DND-41 (cell line): ENCODE measurements around the gene BAK1.
A peak's percentile ranks its signal among the peaks of the same experiment; 100 is the strongest.
"Not testable (repeated sequence)": the region's sequence is repeated elsewhere in the genome, so short reads cannot be mapped to it uniquely, and the experiment has no call there.

Source experiments
- ATAC-seq: fragments of 200-7000 bp; cut with Tn5 transposase; 3 replicates; pipeline ENCODE4 v1.9.1; 2021; ENCODE audit warnings: low read depth; ENCODE audit not compliant: insufficient read depth
- DNase-seq: peaks from one replicate; pipeline ENCODE4 v3.0.0-alpha.2; 2020
- H2AFZ ChIP-seq: 2 replicates; pipeline ENCODE4 v1.6.0; 2012; ENCODE audit warnings: low read depth, low read length
- H3K27ac ChIP-seq: 2 replicates; pipeline ENCODE4 v1.5.1; 2012; ENCODE audit warnings: low read length, inconsistent platforms
- H3K27me3 ChIP-seq: fragments of 200-600 bp; sonication (generic); 2 replicates; pipeline ENCODE4 v1.6.0; 2012; ENCODE audit warnings: low read length, mild to moderate bottlenecking, inconsistent platforms; ENCODE audit not compliant: insufficient read depth, poor library complexity
- H3K36me3 ChIP-seq: 2 replicates; pipeline ENCODE4 v1.5.1; 2012; ENCODE audit warnings: low read length, inconsistent platforms; ENCODE audit not compliant: insufficient read depth
- H3K4me1 ChIP-seq: 2 replicates; pipeline ENCODE4 v1.5.1; 2012; ENCODE audit warnings: mild to moderate bottlenecking, low read length; ENCODE audit not compliant: insufficient read depth
- H3K4me2 ChIP-seq: 2 replicates; pipeline ENCODE4 v1.6.0; 2012; ENCODE audit warnings: mild to moderate bottlenecking, moderate library complexity, low read length, inconsistent platforms; ENCODE audit not compliant: insufficient read depth
- H3K4me3 ChIP-seq, 2 experiments: fragments of 200-600 bp in 1 of 2; shearing (Covaris generic) in 1 of 2; 2 replicates each; pipeline ENCODE4 v1.5.1; 2012 to 2016; ENCODE audit warnings: inconsistent platforms in 2 of 2, low read length in 2 of 2, mild to moderate bottlenecking in 2 of 2, low read depth in 1 of 2, moderate library complexity in 1 of 2
- H3K79me2 ChIP-seq: 2 replicates; pipeline ENCODE4 v1.6.0; 2012; ENCODE audit warnings: low read length, inconsistent platforms; ENCODE audit not compliant: insufficient read depth
- H3K9ac ChIP-seq: 2 replicates; pipeline ENCODE4 v1.6.0; 2012; ENCODE audit warnings: low read depth, mild to moderate bottlenecking, inconsistent platforms, low read length, moderate library complexity
- H3K9me3 ChIP-seq: 2 replicates; pipeline ENCODE4 v1.5.1; 2012; ENCODE audit warnings: low read length, moderate library complexity, mild to moderate bottlenecking, inconsistent platforms; ENCODE audit not compliant: insufficient read depth, severe bottlenecking
- H4K20me1 ChIP-seq: 2 replicates; pipeline ENCODE4 v1.6.0; 2012; ENCODE audit warnings: low read length; ENCODE audit not compliant: insufficient read depth
- CTCF ChIP-seq: IDR thresholded peaks from 2 replicates; pipeline ENCODE4 v1.5.1; 2012; ENCODE audit warnings: borderline replicate concordance, low read length, moderate library complexity, mild to moderate bottlenecking; ENCODE audit not compliant: poor library complexity, severe bottlenecking; ENCODE audit errors: extremely low read depth
- EZH2 ChIP-seq: IDR thresholded peaks from 3 replicates; pipeline ENCODE4 v1.6.1; 2012; ENCODE audit warnings: borderline replicate concordance, low read depth, mild to moderate bottlenecking, moderate library complexity, low read length, inconsistent platforms; ENCODE audit not compliant: severe bottlenecking

The BAK1 gene

GRCh38 chr6:33534702-33535101 is 45.4 kb downstream of the BAK1 start:
- H3K9me3 ChIP-seq, result no peaks in the 10 kb centered on the region
- no peak overlapping the region for H3K4me2 ChIP-seq
- H3K4me1 ChIP-seq, result peaks cover 23% of the 10 kb centered on the region
- no peak overlapping the region for H2AFZ ChIP-seq
- DNase-seq, result no peak
- no peaks in the 10 kb centered on the region for H4K20me1 ChIP-seq
- H3K27ac ChIP-seq, result no peak overlapping the region
- H3K4me3 ChIP-seq, result no peak overlapping the region
- TF ChIP-seq EZH2, result no peak
- no peak for TF ChIP-seq CTCF
- H3K9ac ChIP-seq, result no peak overlapping the region
- H3K79me2 ChIP-seq, result no peaks in the 10 kb centered on the region
- ATAC-seq, result no peak
- no peaks in the 10 kb centered on the region for H3K27me3 ChIP-seq
- H3K36me3 ChIP-seq, result no peaks in the 10 kb centered on the region

GRCh38 chr6:33533163-33533869 is 46.8 kb downstream of the BAK1 start:
- peak overlapping the region; percentile 59 for H2AFZ ChIP-seq
- H3K4me1 ChIP-seq, result peaks cover 23% of the 10 kb centered on the region
- peak; percentile 91 for ATAC-seq
- H3K4me2 ChIP-seq, result peak overlapping the region; percentile 71
- H3K36me3 ChIP-seq, H3K27me3 ChIP-seq, H4K20me1 ChIP-seq, H3K9me3 ChIP-seq, H3K79me2 ChIP-seq: not testable (repeated sequence)
- peak overlapping the region; percentile 53 for H3K27ac ChIP-seq
- H3K4me3 ChIP-seq, result peak overlapping the region in 1 of 2 experiments; percentile 44; a peak in 2 of 4 replicates
- H3K9ac ChIP-seq, result peak overlapping the region; percentile 27; the same call in 1 of the 2 replicates
- DNase-seq, result peak; percentile 84

- H3K9ac ChIP-seq, DNase-seq, H3K4me3 ChIP-seq, H3K27me3 ChIP-seq, H3K79me2 ChIP-seq, H2AFZ ChIP-seq, ATAC-seq, H3K27ac ChIP-seq, H4K20me1 ChIP-seq, H3K9me3 ChIP-seq, H3K36me3 ChIP-seq: not testable (repeated sequence)
- peak overlapping the region; percentile 71 for H3K4me2 ChIP-seq
- H3K4me1 ChIP-seq, result peaks cover 23% of the 10 kb centered on the region
Measured at GRCh38 chr6:33532431-33532830, 47.6 kb downstream of the BAK1 start.

- H3K27ac ChIP-seq, H3K4me2 ChIP-seq, H3K36me3 ChIP-seq, H2AFZ ChIP-seq, DNase-seq, ATAC-seq, H3K9me3 ChIP-seq, H3K79me2 ChIP-seq, H3K4me3 ChIP-seq, H3K9ac ChIP-seq, H3K27me3 ChIP-seq, H4K20me1 ChIP-seq: not testable (repeated sequence)
- peaks cover 23% of the 10 kb centered on the region for H3K4me1 ChIP-seq
Measured at GRCh38 chr6:33530617-33531016, 49.5 kb downstream of the BAK1 start.
